Stimulated activated naive CD4-positive, alpha-beta T cell (primary cell): ENCODE results near the gene PSD4.

Experiments used
- DNase-seq, 6 experiments: peaks; one replicate each; lab custom pipeline; 2025; lab: John Stamatoyannopoulos, UW

The PSD4 gene

DNA sequence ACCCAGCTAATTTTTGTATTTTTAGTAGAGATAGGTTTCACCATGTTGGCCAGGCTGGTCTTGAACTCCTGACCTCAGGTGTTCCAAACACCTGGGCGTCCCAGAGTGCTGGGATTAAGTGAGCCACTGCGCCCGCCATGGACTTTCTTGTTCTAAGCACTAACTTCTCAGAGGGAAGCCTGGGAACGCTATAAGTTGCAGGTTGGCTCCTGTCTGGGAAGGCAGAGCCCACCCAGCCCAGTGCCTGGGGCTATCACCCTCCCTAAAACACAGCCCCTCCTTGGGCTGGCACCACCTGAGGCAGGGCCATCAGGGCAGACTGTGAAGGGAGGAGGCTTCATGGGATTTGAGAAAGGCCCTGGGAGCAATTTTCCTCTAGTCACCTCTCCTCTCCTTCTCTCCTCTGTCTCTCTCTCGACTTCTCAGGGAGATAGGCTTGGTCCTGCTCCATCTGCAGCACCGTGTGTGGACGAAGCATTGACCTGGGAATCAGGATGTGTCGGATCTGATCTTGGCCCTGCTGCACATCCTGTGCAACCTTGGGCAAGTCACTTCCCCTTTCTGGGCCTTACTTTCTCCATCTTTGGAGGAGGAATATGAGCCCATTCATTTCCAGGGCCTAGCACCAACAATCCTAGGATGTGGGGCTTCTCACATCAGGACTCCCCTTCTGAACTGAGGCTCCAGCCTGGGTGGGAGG, 10.9 kb downstream of the PSD4 start:
- DNase-seq: no peak

DNA sequence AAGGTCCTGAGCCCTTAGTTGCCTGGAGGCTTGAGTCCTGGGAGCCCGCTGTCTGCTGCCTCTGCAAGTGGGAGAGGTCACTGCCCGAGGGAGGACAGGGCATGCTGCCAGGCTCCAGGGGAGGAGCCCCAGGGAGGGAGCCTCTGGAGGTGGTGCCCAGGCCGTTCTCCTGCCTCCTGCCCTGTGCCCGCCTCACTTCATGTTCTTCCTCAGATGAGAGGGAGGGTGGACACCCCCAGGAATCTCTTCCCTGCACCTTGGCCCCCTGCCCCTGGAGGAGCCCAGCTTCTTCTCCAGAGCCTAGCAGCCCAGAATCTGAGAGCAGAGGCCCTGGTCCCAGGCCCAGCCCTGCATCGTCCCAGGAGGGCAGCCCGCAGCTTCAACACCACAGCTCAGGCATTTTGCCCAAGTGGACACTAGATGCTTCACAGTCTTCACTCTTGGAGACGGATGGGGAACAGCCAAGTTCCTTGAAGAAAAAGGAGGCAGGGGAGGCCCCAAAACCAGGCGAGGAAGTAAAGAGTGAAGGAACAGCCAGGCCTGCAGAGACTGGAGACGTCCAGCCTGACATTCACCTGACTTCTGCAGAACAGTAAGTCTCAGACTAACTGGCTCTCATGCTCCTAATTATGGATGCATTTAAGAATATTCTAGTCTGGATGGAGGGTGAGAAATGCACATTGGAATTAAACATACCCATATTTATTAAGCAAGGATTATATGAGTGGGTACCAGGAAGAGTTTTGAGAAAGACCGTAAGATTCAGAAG, 12.1 kb downstream of the PSD4 start:
- DNase-seq: no peak

DNA sequence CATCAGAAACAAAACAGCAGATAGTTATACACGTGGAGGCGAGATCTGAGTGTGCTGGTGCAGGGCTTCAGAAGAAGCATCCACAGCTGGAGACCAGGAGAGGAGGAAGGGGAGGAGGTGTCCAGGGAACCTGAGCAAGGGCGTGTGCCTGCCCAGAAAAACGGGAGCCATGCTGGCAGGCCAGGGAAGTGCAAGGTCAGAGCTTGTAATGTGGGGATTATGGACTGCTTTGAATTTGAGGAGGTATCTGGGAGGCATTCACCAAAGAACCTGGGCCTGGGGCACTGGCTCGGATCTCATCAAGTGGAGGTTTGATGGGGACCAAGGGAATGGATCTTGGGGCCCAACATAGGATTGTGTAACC, 12.6 kb downstream of the PSD4 start:
- no peak for DNase-seq

GRCh38 chr2:113187771-113188170, 14.0 kb downstream of the PSD4 start:
- no peak for DNase-seq

DNA sequence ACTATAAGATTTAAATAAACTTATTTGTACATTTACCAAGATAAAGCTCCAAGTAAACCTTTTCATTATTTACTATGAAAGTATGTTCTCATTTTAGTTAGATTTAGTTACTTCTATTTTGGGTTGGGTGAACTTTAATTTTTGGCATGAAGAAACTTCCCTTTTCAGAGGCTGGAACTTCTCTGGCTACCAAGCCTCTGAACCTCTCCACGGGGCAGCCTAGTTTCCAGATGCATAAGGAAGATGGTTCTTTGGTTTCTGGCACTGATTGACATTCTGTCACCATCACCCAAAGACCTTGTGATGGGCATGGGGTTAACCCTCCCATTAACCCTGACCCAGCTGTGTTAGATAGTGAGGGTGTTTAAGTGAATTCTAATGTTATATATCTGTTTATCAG, 17.1 kb downstream of the PSD4 start:
- DNase-seq: no peak

GRCh38 chr2:113192459-113193100, 18.8 kb downstream of the PSD4 start:
- DNase-seq: no peak

DNA sequence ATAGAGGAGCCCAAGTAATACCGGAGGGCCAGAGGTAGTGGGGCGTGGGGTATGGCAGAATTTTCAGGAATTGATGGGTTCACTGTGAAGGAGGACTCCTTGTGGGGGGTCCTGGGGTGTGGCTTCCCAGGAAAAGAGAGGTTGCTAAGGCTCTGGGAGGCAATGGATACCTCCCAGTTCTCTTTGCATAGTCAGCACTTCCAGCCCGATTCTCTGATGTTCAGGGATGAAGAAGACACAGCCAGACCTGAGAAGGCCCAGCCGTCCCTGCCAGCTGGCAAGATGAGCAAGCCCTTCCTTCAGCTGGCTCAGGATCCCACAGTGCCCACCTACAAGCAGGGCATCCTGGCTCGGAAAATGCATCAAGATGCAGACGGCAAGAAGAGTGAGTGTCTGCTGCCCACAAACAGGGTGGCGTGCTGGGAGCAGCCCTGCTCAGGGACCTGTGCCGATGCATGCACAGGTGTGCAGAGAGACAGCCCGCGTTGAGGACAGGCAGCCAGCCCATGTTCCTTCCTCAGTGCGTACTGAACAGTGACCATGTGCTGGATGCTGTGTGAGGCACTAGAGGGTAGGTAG, 22.2 kb downstream of the PSD4 start:
- no peak for DNase-seq

GRCh38 chr2:113196839-113197238, 23.1 kb downstream of the PSD4 start:
- no peak for DNase-seq

DNA sequence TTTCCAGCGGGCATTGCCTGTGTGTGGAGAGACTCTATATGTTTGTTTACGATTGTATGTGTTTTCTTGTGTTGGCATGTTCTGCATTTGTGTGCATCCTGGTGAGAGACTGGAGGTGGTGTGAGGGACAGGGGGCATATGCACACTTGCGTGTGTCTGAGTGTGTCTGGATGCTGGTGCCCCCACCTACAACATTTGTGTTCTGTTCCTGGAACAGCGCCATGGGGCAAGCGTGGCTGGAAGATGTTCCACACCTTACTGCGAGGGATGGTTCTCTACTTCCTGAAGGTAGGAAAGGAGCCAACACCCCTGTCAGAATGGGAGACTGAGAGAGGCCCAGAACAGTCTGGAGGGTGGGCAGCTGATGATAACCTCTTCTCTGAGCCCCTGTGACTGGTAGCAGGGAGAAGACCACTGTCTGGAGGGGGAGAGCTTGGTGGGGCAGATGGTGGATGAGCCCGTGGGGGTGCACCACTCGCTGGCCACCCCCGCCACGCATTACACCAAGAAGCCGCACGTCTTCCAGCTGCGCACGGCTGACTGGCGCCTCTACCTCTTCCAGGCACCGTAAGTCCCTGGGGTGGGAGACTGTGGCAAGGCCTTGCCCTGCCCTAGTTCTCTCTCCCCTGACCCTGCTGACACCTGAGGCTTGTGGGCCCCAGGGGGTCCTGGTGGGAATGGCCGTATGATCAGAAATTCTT, 23.7 kb downstream of the PSD4 start:
- no peak for DNase-seq

GRCh38 chr2:113198048-113198789, 24.4 kb downstream of the PSD4 start:
- no peak for DNase-seq

- DNase-seq: peak; percentile 41 to 74 (median 65)
Observed at GRCh38 chr2:113198790-113199612, 25.2 kb downstream of the PSD4 start.

GRCh38 chr2:113200236-113200635, 26.5 kb downstream of the PSD4 start:
- DNase-seq: no peak

DNA sequence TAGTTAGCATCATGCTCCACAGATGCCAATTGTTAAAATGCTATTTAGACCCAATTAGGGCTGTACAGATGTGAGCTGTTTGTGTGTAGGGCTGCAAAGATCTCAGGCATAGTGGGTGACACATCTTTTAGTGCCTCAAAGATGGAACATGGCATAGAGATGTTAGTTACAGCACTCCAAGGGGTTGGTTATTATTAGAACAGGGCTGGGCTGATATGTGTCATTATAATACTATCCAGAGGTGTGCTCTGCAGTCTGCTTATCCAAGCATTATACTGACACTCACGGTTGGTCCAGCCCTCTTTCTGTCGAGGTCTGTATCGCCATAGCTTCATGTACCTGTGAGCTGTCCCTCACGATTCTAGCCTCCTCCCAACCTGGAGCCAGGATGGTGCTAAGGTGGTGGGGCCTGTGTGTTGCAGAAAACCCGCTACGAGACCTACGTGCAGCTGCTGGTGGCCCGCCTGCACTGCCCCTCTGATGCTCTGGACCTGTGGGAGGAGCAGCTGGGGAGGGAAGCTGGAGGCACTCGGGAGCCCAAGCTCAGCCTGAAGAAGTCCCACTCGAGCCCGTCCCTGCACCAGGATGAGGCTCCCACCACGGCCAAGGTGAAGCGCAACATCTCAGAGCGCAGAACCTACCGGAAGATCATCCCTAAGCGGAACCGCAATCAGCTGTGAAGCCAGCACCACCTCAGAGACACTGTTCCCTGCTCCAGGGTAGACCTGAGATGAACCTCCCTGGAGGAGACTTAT, 27.1 kb downstream of the PSD4 start:
- DNase-seq: no peak

- DNase-seq: no peak
Observed at GRCh38 chr2:113201496-113202304, 27.9 kb downstream of the PSD4 start.

GRCh38 chr2:113202305-113203216, 28.8 kb downstream of the PSD4 start:
- DNase-seq: no peak

DNA sequence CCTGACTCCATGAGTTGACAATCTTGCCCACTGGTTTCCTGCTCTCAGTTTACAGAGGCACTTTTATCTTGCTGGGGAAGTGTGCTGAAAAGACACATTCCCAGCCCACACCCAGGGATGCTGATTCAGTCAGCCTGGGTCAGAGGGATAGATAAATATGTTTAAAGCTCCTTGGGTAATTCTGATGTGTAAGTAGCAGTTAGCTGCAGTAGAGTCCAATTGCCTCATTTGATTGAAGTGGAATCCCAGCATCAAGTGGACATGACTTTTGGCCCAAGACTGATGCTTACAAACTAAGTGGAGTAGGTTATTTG, 29.4 kb downstream of the PSD4 start:
- no peak for DNase-seq

DNA sequence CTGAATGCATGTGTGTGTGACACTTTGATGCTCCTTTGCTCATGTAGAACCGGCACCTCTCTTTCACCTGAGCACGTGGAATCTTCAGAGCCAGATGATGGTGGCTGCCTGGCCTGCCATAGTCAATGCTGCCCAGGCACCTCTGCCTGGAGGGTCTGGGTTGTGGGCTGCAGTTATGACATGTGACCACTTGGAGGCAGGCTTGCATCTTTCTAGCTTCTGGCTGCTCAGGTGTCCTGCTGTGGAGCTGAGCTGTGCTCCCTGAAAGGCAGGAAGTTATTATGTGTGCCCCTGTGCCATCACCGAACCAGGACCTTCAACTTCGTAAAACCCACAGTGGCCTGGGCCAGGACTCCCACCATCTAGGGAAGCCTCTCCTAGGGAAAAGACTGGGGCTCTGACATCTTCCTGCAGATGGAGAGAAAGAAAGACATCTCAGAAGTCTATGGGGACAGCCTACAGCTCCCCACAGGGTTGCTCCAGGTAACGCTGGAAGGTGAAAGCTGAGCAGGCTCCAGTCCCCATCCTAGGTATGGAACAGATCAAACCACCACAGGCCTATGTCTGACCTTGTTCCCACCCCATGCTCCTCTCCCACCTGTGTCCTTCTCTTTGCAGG, 30.2 kb downstream of the PSD4 start:
- peak; percentile 61 to 82 (median 66) for DNase-seq

DNA sequence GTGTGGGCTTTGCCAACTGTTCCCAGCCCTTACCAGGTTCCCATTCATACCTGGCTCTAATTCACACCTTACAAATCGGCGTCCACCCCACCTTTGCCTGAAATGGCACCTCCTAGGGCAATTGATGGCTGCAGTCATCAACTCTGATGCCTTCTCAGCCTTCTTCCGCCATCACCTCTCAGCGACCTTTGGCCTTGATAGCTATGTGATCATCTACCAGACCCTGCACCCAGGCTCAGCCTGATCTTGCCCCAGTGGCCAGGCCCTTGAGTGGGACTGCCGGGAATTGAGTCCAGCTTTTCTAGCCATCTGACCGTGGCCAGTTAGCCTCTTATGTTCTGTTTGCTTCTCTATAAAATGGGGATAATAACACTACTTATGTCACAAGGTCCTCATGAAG, 32.5 kb downstream of the PSD4 start:
- no peak for DNase-seq
